OCI-LY1 (cell line): ENCODE measurements around the gene ANKS3.

Experiments used
- H2AFZ ChIP-seq: fragments of 200-600 bp; sonication (generic), shearing (Covaris generic); 2 replicates; pipeline ENCODE4 v1.6.0; 2014; ENCODE audit warnings: antibody characterized with exemption, mild to moderate bottlenecking, low read length
- H3F3A ChIP-seq: fragments of 200-600 bp; sonication (generic), shearing (Covaris generic); 2 replicates; pipeline ENCODE4 v1.6.0; 2014; ENCODE audit warnings: mild to moderate bottlenecking, antibody characterized with exemption, low read length, moderate library complexity; ENCODE audit not compliant: insufficient read depth
- H3K27ac ChIP-seq: fragments of 200-600 bp; sonication (generic); 2 replicates; pipeline ENCODE4 v1.5.1; 2014; ENCODE audit warnings: low read length, mixed run types, mild to moderate bottlenecking, low read depth; ENCODE audit not compliant: poor library complexity, severe bottlenecking
- H3K27me3 ChIP-seq: fragments of 200-600 bp; sonication (generic); 2 replicates; pipeline ENCODE4 v1.6.0; 2014; ENCODE audit warnings: antibody characterized with exemption, mild to moderate bottlenecking, low read length, moderate library complexity; ENCODE audit not compliant: insufficient read depth
- H3K36me3 ChIP-seq: fragments of 200-600 bp; sonication (generic); 2 replicates; pipeline ENCODE4 v1.6.1; 2014; ENCODE audit warnings: mild to moderate bottlenecking, antibody characterized with exemption, low read length, moderate library complexity, mixed read lengths; ENCODE audit not compliant: insufficient read depth
- H3K4me1 ChIP-seq: fragments of 200-600 bp; sonication (generic); 2 replicates; pipeline ENCODE4 v1.5.1; 2014; ENCODE audit warnings: mild to moderate bottlenecking, low read length, moderate library complexity; ENCODE audit not compliant: insufficient read depth, severe bottlenecking
- H3K4me2 ChIP-seq: fragments of 200-600 bp; sonication (generic), shearing (Covaris generic); 2 replicates; pipeline ENCODE4 v1.6.1; 2014; ENCODE audit warnings: low read length
- H3K4me3 ChIP-seq: fragments of 200-600 bp; sonication (generic); 2 replicates; pipeline ENCODE4 v1.5.1; 2014; ENCODE audit warnings: low read length, low read depth, mild to moderate bottlenecking, mixed read lengths; ENCODE audit not compliant: poor library complexity, severe bottlenecking
- H3K79me2 ChIP-seq: fragments of 200-600 bp; shearing (Covaris generic); 2 replicates; pipeline ENCODE4 v1.6.1; 2016; ENCODE audit warnings: mixed run types, low read length, mixed read lengths; ENCODE audit not compliant: insufficient read depth
- H3K9ac ChIP-seq: fragments of 200-600 bp; sonication (generic), shearing (Covaris generic); 2 replicates; pipeline ENCODE4 v1.6.1; 2014; ENCODE audit warnings: mild to moderate bottlenecking, low read length, mixed read lengths
- H3K9me2 ChIP-seq: fragments of 200-600 bp; sonication (generic), shearing (Covaris generic); 2 replicates; pipeline ENCODE4 v1.6.1; 2014; ENCODE audit warnings: low read depth, mild to moderate bottlenecking, low read length, mixed read lengths
- H3K9me3 ChIP-seq: fragments of 200-600 bp; shearing (Covaris generic); 2 replicates; pipeline ENCODE4 v1.6.1; 2014; ENCODE audit warnings: low read length, mixed read lengths
- H4K20me1 ChIP-seq: fragments of 200-600 bp; sonication (generic), shearing (Covaris generic); 2 replicates; pipeline ENCODE4 v1.6.0; 2016; ENCODE audit warnings: mild to moderate bottlenecking, low read length; ENCODE audit not compliant: insufficient read depth
- EZH2 ChIP-seq: fragments of 200-600 bp; sonication (generic), shearing (Covaris generic); IDR thresholded peaks from 2 replicates; pipeline ENCODE4 v1.8.0; 2017; ENCODE audit warnings: borderline replicate concordance, mixed run types, mild to moderate bottlenecking, antibody characterized with exemption, low read length, moderate library complexity, mixed read lengths
- TF ChIP-seq, protein P1 (sequence below): fragments of 200-600 bp; sonication (generic), shearing (Covaris generic); IDR thresholded peaks from 2 replicates; pipeline ENCODE4 v1.5.1; 2017; ENCODE audit warnings: mild to moderate bottlenecking, antibody characterized with exemption, low read length, moderate library complexity, mixed read lengths

Gene ANKS3

DNA sequence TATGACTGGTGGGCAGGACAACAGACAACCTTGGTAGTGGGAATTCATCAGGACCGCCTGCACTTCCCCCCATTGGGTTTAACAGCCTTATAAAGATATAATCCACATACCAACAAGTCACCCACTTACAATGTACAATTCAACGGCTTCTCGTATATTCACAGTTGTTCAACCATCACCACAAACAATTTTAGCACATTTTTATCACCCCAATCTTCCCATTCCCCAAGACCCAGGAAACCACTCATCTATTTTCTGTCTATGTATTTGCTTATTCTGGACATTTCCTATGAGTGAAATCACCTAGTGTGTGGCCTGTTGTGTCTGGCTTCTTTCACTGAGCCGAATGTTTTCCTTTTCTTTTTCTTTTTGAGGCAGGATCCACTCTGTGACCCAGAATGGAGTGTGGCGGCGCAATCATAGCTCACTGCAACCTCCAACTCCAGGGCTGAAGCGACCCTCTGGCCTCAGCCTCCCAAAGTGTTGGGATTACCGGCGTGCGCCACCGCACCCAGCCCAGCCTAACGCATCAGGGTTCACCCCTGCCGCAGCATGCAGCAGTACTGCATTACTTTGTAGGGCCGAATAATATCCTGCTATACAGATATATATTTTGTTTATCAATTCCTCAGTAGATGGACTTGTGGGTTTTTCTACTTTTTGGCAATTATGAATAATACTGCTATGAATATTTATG lies 10.9 kb downstream of the ANKS3 start:
- no peaks in the 10 kb centered on the region for H4K20me1 ChIP-seq
- H3K9ac ChIP-seq: no peak overlapping the region
- no peaks in the 10 kb centered on the region for H3K27me3 ChIP-seq
- H3K9me2 ChIP-seq: no peaks in the 10 kb centered on the region
- peaks cover 9% of the 10 kb centered on the region; the same call in 1 of the 2 replicates for H3K36me3 ChIP-seq
- no peaks in the 10 kb centered on the region for H3K79me2 ChIP-seq
- H3K9me3 ChIP-seq: no peaks in the 10 kb centered on the region
- H3K27ac ChIP-seq: no peak overlapping the region
- peaks cover 10% of the 10 kb centered on the region for H3K4me1 ChIP-seq
- no peak overlapping the region for H3K4me2 ChIP-seq
- H3K4me3 ChIP-seq: no peak overlapping the region
- TF ChIP-seq, protein P1, sequence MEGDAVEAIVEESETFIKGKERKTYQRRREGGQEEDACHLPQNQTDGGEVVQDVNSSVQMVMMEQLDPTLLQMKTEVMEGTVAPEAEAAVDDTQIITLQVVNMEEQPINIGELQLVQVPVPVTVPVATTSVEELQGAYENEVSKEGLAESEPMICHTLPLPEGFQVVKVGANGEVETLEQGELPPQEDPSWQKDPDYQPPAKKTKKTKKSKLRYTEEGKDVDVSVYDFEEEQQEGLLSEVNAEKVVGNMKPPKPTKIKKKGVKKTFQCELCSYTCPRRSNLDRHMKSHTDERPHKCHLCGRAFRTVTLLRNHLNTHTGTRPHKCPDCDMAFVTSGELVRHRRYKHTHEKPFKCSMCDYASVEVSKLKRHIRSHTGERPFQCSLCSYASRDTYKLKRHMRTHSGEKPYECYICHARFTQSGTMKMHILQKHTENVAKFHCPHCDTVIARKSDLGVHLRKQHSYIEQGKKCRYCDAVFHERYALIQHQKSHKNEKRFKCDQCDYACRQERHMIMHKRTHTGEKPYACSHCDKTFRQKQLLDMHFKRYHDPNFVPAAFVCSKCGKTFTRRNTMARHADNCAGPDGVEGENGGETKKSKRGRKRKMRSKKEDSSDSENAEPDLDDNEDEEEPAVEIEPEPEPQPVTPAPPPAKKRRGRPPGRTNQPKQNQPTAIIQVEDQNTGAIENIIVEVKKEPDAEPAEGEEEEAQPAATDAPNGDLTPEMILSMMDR: no peak
- no peak for TF ChIP-seq EZH2
- H2AFZ ChIP-seq: no peak overlapping the region
- no peaks in the 10 kb centered on the region for H3F3A ChIP-seq

- Histone ChIP-seq H3K27me3 (no peaks in the 10 kb centered on the region), H3K9me3 (no peaks in the 10 kb centered on the region), H3K9ac (no peak overlapping the region), H3K4me1 (peaks cover 10% of the 10 kb centered on the region), H3K36me3 (peaks cover 3% of the 10 kb centered on the region; the same call in 1 of the 2 replicates), H3K4me2 (no peak overlapping the region), H2AFZ (no peak overlapping the region), H4K20me1 (no peaks in the 10 kb centered on the region), H3K4me3 (no peak overlapping the region), H3K79me2 (no peaks in the 10 kb centered on the region), H3K9me2 (no peaks in the 10 kb centered on the region), H3K27ac (peak overlapping the region; percentile 11), H3F3A (no peaks in the 10 kb centered on the region)
- TF ChIP-seq EZH2: no peak
- TF ChIP-seq, protein P1: no peak
These were observed 15.6 kb downstream of the ANKS3 start for GRCh38 chr16:4718466-4718865.

DNA sequence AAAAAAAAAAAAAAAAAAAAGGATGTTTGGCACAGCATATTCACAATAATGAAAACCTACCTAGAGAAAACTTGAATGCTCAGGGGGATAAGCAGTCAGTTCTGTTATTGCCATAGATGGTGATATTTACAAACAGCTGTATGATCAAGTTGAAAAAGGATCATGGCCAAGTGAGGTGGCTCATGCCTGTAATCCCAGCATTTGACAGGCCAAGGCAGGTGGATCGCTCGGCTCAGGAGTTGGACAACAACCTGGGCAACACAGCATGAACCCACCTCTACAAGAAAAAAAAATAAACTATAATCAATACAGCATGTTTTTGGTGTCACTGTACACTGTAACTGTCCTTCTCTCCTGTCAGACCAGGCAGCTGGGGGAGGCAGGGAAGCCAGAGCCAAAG lies 19.1 kb downstream of the ANKS3 start:
- no peak overlapping the region for H3K4me3 ChIP-seq
- H3K9me2 ChIP-seq: no peaks in the 10 kb centered on the region
- H3F3A ChIP-seq: no peaks in the 10 kb centered on the region
- no peak overlapping the region for H2AFZ ChIP-seq
- no peak overlapping the region for H3K27ac ChIP-seq
- no peak overlapping the region for H3K4me2 ChIP-seq
- H3K4me1 ChIP-seq: peaks cover 10% of the 10 kb centered on the region
- TF ChIP-seq, protein P1: no peak
- no peak for TF ChIP-seq EZH2
- H3K9ac ChIP-seq: no peak overlapping the region
- H3K36me3 ChIP-seq: peaks cover 15% of the 10 kb centered on the region
- H3K9me3 ChIP-seq: no peaks in the 10 kb centered on the region
- no peaks in the 10 kb centered on the region for H4K20me1 ChIP-seq
- no peaks in the 10 kb centered on the region for H3K79me2 ChIP-seq
- no peaks in the 10 kb centered on the region for H3K27me3 ChIP-seq
